MM.1S (cell line): Measurements from ENCODE around the gene SLC38A3.

Experiments used
- DNase-seq: peaks from one replicate; pipeline ENCODE4 v3.0.0-alpha.2; 2015
- H2AFZ ChIP-seq: fragments of 300-600 bp; sonication (generic); 2 replicates; pipeline ENCODE4 v1.6.0; 2016; ENCODE audit warnings: antibody characterized with exemption, low read length
- H3F3A ChIP-seq: fragments of 300-600 bp; sonication (generic); 2 replicates; pipeline ENCODE4 v1.6.1; 2016; ENCODE audit warnings: mild to moderate bottlenecking, antibody characterized with exemption, low read length, moderate library complexity, mixed read lengths; ENCODE audit not compliant: insufficient read depth
- H3K27ac ChIP-seq: fragments of 300-600 bp; sonication (generic); 2 replicates; pipeline ENCODE4 v1.5.1; 2016; ENCODE audit warnings: mild to moderate bottlenecking, low read length
- H3K27me3 ChIP-seq: fragments of 300-600 bp; sonication (generic); replicated peaks from 2 replicates; pipeline ENCODE4 v1.6.0; 2016; ENCODE audit warnings: low read length; ENCODE audit not compliant: insufficient read depth
- H3K36me3 ChIP-seq: fragments of 300-600 bp; sonication (generic); replicated peaks from 2 replicates; pipeline ENCODE4 v1.6.1; 2016; ENCODE audit warnings: mild to moderate bottlenecking, low read length, mixed read lengths; ENCODE audit not compliant: insufficient read depth
- H3K4me1 ChIP-seq: fragments of 300-600 bp; sonication (generic); 2 replicates; pipeline ENCODE4 v1.6.1; 2016; ENCODE audit warnings: low read length, mixed read lengths
- H3K4me2 ChIP-seq: fragments of 300-600 bp; sonication (generic); 2 replicates; pipeline ENCODE4 v1.6.0; 2016; ENCODE audit warnings: low read depth, low read length
- H3K4me3 ChIP-seq: fragments of 300-600 bp; sonication (generic); 2 replicates; pipeline ENCODE4 v1.5.1; 2016; ENCODE audit warnings: low read length, mixed read lengths
- H3K79me2 ChIP-seq: fragments of 300-600 bp; sonication (generic); 2 replicates; pipeline ENCODE4 v1.6.1; 2016; ENCODE audit warnings: mixed run types, low read length, mixed read lengths
- H3K9ac ChIP-seq: fragments of 300-600 bp; sonication (generic); 2 replicates; pipeline ENCODE4 v1.6.1; 2016; ENCODE audit warnings: low read length, mixed read lengths
- H3K9me2 ChIP-seq: fragments of 300-600 bp; sonication (generic); replicated peaks from 2 replicates; pipeline ENCODE4 v1.6.1; 2016; ENCODE audit warnings: mild to moderate bottlenecking, low read length, mixed read lengths; ENCODE audit not compliant: insufficient read depth
- H3K9me3 ChIP-seq: fragments of 300-600 bp; sonication (generic); replicated peaks from 2 replicates; pipeline ENCODE4 v1.6.1; 2016; ENCODE audit warnings: mild to moderate bottlenecking, low read length, mixed read lengths; ENCODE audit not compliant: insufficient read depth
- H4K20me1 ChIP-seq: fragments of 300-600 bp; sonication (generic); 2 replicates; pipeline ENCODE4 v1.6.1; 2016; ENCODE audit warnings: mild to moderate bottlenecking, low read length, moderate library complexity, mixed read lengths; ENCODE audit not compliant: insufficient read depth
- EZH2 ChIP-seq: fragments of 300-600 bp; sonication (generic); optimal IDR thresholded peaks from 2 replicates; pipeline ENCODE3; 2017; ENCODE audit warnings: low read depth, mild to moderate bottlenecking, antibody characterized with exemption, low read length, mixed read lengths
- EZH2phosphoT487 ChIP-seq: fragments of 300-600 bp; sonication (generic); IDR thresholded peaks from 2 replicates; pipeline ENCODE4 v1.6.1; 2018; ENCODE audit warnings: antibody characterized with exemption, low read length
- TF ChIP-seq, protein P1 (sequence below): fragments of 300-600 bp; sonication (generic); IDR thresholded peaks from 2 replicates; pipeline ENCODE4 v1.5.1; 2016; ENCODE audit warnings: antibody characterized with exemption, low read length, mixed read lengths

The SLC38A3 gene

DNA sequence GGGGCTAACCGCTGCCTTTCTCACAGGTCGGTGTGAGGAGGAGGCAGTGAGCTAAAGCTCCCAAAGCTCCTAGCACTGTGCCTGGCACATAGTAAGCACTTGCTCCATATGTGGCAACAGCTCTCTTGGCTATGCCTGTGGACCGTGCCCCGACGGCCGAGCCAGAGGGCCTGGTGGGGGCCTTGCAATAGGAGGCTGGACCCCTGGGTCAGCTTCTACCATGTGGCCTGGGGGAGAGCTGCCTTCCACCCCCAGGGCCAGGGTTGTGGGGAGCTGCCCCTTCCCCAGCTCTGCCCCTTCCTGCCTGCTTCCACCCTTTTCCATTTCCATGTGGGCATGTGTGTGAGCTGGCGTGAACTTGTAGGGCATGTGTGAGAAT, 30.6 kb upstream of the SLC38A3 start:
- H4K20me1 ChIP-seq: no peaks in the 10 kb centered on the region
- H3K9me3 ChIP-seq: no peaks in the 10 kb centered on the region
- DNase-seq: no peak
- TF ChIP-seq, protein P1, sequence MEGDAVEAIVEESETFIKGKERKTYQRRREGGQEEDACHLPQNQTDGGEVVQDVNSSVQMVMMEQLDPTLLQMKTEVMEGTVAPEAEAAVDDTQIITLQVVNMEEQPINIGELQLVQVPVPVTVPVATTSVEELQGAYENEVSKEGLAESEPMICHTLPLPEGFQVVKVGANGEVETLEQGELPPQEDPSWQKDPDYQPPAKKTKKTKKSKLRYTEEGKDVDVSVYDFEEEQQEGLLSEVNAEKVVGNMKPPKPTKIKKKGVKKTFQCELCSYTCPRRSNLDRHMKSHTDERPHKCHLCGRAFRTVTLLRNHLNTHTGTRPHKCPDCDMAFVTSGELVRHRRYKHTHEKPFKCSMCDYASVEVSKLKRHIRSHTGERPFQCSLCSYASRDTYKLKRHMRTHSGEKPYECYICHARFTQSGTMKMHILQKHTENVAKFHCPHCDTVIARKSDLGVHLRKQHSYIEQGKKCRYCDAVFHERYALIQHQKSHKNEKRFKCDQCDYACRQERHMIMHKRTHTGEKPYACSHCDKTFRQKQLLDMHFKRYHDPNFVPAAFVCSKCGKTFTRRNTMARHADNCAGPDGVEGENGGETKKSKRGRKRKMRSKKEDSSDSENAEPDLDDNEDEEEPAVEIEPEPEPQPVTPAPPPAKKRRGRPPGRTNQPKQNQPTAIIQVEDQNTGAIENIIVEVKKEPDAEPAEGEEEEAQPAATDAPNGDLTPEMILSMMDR: no peak
- TF ChIP-seq EZH2phosphoT487: no peak
- TF ChIP-seq EZH2: no peak
- no peaks in the 10 kb centered on the region for H3F3A ChIP-seq
- peaks cover 37% of the 10 kb centered on the region for H3K27me3 ChIP-seq
- no peak overlapping the region for H2AFZ ChIP-seq
- no peak overlapping the region for H3K9ac ChIP-seq
- H3K4me1 ChIP-seq: no peaks in the 10 kb centered on the region
- H3K9me2 ChIP-seq: no peaks in the 10 kb centered on the region
- no peak overlapping the region for H3K4me3 ChIP-seq
- no peak overlapping the region for H3K27ac ChIP-seq
- no peaks in the 10 kb centered on the region for H3K79me2 ChIP-seq
- no peak overlapping the region for H3K4me2 ChIP-seq
- no peaks in the 10 kb centered on the region for H3K36me3 ChIP-seq

DNA sequence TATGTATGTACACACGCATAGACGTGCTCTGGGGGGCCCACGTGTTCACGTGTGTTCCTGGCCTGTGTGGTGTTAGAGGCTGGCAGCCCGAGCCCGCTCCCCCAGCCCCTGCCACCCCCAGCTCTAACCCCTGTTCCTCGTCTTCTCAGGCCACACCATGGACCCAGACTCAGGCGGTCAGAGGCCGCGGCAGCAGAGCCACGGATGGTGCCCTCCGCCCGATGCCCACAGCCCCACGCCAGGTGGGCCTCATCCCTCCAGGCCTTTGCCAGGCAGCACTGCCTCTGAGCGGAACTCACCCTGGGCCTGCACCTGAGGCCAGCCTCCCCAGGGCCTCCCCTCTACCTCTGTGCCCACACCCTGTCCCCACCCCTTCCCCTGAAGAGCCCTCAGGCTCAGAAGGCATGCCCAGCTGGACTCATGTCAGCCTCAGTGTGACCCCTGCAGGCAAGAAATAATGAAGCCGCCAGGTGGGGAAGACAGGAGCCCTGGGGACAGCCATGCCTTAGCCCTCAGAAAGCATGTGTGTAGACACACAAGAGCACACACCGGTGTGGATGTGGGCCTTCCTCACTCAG, 30.0 kb upstream of the SLC38A3 start:
- Histone ChIP-seq H3K9me2 (no peaks in the 10 kb centered on the region), H3K79me2 (no peaks in the 10 kb centered on the region), H4K20me1 (no peaks in the 10 kb centered on the region), H3K36me3 (no peaks in the 10 kb centered on the region), H3F3A (no peaks in the 10 kb centered on the region), H3K4me2 (no peak overlapping the region), H3K9ac (no peak overlapping the region), H3K27ac (no peak overlapping the region), H3K4me3 (no peak overlapping the region), H3K4me1 (no peaks in the 10 kb centered on the region), H3K9me3 (no peaks in the 10 kb centered on the region), H3K27me3 (peaks cover 38% of the 10 kb centered on the region), H2AFZ (no peak overlapping the region)
- TF ChIP-seq EZH2: no peak
- TF ChIP-seq, protein P1: no peak
- TF ChIP-seq EZH2phosphoT487: no peak
- no peak for DNase-seq

DNA sequence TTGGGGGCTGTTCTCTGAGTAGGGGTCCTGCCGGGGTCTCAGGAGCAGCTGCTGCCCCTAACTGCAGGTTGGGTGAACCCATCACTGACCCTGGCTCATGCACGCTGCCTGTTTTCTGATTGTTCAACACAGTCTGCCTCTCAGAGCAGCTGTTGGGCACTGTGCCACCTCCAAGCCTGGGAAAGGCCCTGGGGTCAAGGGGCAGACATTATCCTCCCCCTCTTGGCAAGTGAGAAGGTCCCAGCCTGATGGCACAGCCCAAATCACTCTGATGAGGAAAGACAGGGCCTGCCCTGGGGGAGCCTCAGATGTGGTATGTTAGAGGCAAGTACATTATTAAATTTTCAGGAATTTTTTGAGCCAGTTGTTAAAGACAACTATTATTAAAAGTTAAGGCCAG, 27.7 kb upstream of the SLC38A3 start:
- DNase-seq: no peak
- Histone ChIP-seq H3K36me3 (no peaks in the 10 kb centered on the region), H3K27ac (no peak overlapping the region)

More for the DNA sequence above, 27.7 kb upstream of the SLC38A3 start:
- H3K9me2 ChIP-seq: no peaks in the 10 kb centered on the region
- no peaks in the 10 kb centered on the region for H4K20me1 ChIP-seq
- no peak overlapping the region for H3K9ac ChIP-seq
- no peak overlapping the region for H2AFZ ChIP-seq
- no peak for TF ChIP-seq EZH2
- TF ChIP-seq, protein P1: no peak
- H3K4me3 ChIP-seq: no peak overlapping the region
- no peaks in the 10 kb centered on the region for H3K79me2 ChIP-seq
- H3K4me1 ChIP-seq: no peaks in the 10 kb centered on the region
- no peaks in the 10 kb centered on the region for H3K9me3 ChIP-seq
- H3F3A ChIP-seq: no peaks in the 10 kb centered on the region
- H3K27me3 ChIP-seq: peaks cover 24% of the 10 kb centered on the region
- no peak overlapping the region for H3K4me2 ChIP-seq
